A673 (cell line): ENCODE results near the gene RAD9B. TPM values are rescaled to one million over a fixed set of nuclear protein-coding genes. Genes with fewer than 3 reads are reported as not detected.

Source experiments
- BruUV-seq: library from RNA; stranded (reverse); fragments of 400-500 nt; replicated peaks from 2 replicates; lab custom pipeline; 2021; lab: Mats Ljungman, UMichigan
- CTCF ChIA-PET: fragments of 300-600 bp; sonication (Branson Sonifier 250); formaldehyde crosslinking; loops from one replicate; lab custom pipeline; 2022; ENCODE audit warnings: antibody characterized with exemption; lab: Charles Lee
- POLR2A ChIA-PET: fragments of 300-600 bp; sonication (Branson Sonifier 250); formaldehyde crosslinking; loops from one replicate; lab custom pipeline; 2022; ENCODE audit warnings: antibody characterized with exemption; ENCODE audit not compliant: low non-redundant PET; lab: Charles Lee
- DNase-seq: peaks from one replicate; pipeline ENCODE4 v3.0.0-alpha.2; 2015; ENCODE audit warnings: low spot score
- H3K27ac ChIP-seq: fragments of 200-600 bp; sonication (generic); 2 replicates; pipeline ENCODE4 v1.5.1; 2016; ENCODE audit warnings: mixed run types, low read depth, mild to moderate bottlenecking, mixed read lengths, antibody characterized with exemption, low read length; ENCODE audit not compliant: poor library complexity, severe bottlenecking
- H3K27me3 ChIP-seq: fragments of 200-600 bp; sonication (generic); replicated peaks from 2 replicates; pipeline ENCODE4 v1.6.1; 2017; ENCODE audit warnings: mixed run types, low read depth, mild to moderate bottlenecking, mixed read lengths, antibody characterized with exemption, low read length; ENCODE audit not compliant: insufficient read depth, poor library complexity
- H3K36me3 ChIP-seq: fragments of 200-600 bp; sonication (generic); 2 replicates; pipeline ENCODE4 v1.6.1; 2016; ENCODE audit warnings: mixed run types, mild to moderate bottlenecking, mixed read lengths, antibody characterized with exemption, low read length; ENCODE audit not compliant: insufficient read depth, poor library complexity, severe bottlenecking
- H3K4me1 ChIP-seq: fragments of 200-600 bp; sonication (generic); 2 replicates; pipeline ENCODE4 v1.6.1; 2017; ENCODE audit warnings: mixed run types, mild to moderate bottlenecking, mixed read lengths, antibody characterized with exemption, low read length; ENCODE audit not compliant: insufficient read depth, poor library complexity, severe bottlenecking
- H3K4me3 ChIP-seq: fragments of 200-600 bp; sonication (generic); 2 replicates; pipeline ENCODE4 v1.5.1; 2016; ENCODE audit warnings: low read depth, mixed run types, mild to moderate bottlenecking, mixed read lengths, low read length; ENCODE audit not compliant: poor library complexity, severe bottlenecking
- H3K9me3 ChIP-seq: fragments of 200-600 bp; sonication (generic); 2 replicates; pipeline ENCODE4 v1.6.1; 2016; ENCODE audit warnings: mixed run types, low read depth, mild to moderate bottlenecking, mixed read lengths, antibody characterized with exemption, low read length; ENCODE audit not compliant: poor library complexity, severe bottlenecking
- CTCF ChIP-seq: fragments of 300-800, 200-600 bp; sonication (generic); conservative IDR thresholded peaks from 2 replicates; pipeline ENCODE4 v1.5.1; 2017; ENCODE audit warnings: low read depth, mild to moderate bottlenecking, antibody characterized with exemption, low read length, moderate library complexity, mixed read lengths
- EZH2 ChIP-seq: fragments of 200-600 bp; sonication (generic); IDR thresholded peaks from 2 replicates; pipeline ENCODE4 v1.6.1; 2017; ENCODE audit warnings: borderline replicate concordance, low read depth, mild to moderate bottlenecking, mixed read lengths, antibody characterized with exemption, low read length; ENCODE audit not compliant: poor library complexity, severe bottlenecking
- intact Hi-C: fragments of 100-400 bp; cut with micrococcal nuclease; formaldehyde crosslinking; loops from one replicate; pipeline ENCODE4 v1.10.0; 2022; ENCODE audit not compliant: unreplicated experiment
- total RNA-seq: library from RNA; stranded (reverse); gene quantifications from 2 replicates; pipeline ENCODE4 v1.2.3, GENCODE V29; 2021

The RAD9B gene
- total RNA-seq, 1 experiment from 2014 or later = 0.28 TPM

- ChIA-PET POLR2A (no interaction called here), CTCF (no interaction called here)
- intact Hi-C loops = no loop called here
- no peak for DNase-seq
- no peak for TF ChIP-seq EZH2
- no peak for TF ChIP-seq CTCF
- H3K9me3 ChIP-seq = no peaks in the 10 kb centered on the region
- H3K27me3 ChIP-seq = no peaks in the 10 kb centered on the region
- H3K27ac ChIP-seq = no peak overlapping the region
- BruUV-seq = no TSS peak
- H3K4me1 ChIP-seq = peaks cover 8% of the 10 kb centered on the region
- peaks cover 54% of the 10 kb centered on the region for H3K36me3 ChIP-seq
- H3K4me3 ChIP-seq = no peak overlapping the region
Measured at GRCh38 chr12:110537605-110538409, 35.7 kb downstream of the RAD9B start.

GRCh38 chr12:110538869-110539622, 36.9 kb downstream of the RAD9B start:
- DNase-seq = no peak
- no peak overlapping the region for H3K4me3 ChIP-seq
- no peaks in the 10 kb centered on the region for H3K27me3 ChIP-seq
- ChIA-PET CTCF (no interaction called here), POLR2A (no interaction called here)
- BruUV-seq = no TSS peak
- no peaks in the 10 kb centered on the region for H3K9me3 ChIP-seq
- peaks cover 54% of the 10 kb centered on the region for H3K36me3 ChIP-seq
- intact Hi-C loops = no loop called here
- TF ChIP-seq EZH2 (no peak), CTCF (no peak)
- H3K4me1 ChIP-seq = peaks cover 21% of the 10 kb centered on the region
- H3K27ac ChIP-seq = no peak overlapping the region

- DNase-seq = no peak
- H3K27ac ChIP-seq = no peak overlapping the region
Measured at GRCh38 chr12:110540048-110540447, 37.9 kb downstream of the RAD9B start.

More at GRCh38 chr12:110540048-110540447, 37.9 kb downstream of the RAD9B start:
- ChIA-PET CTCF (no interaction called here), POLR2A (no interaction called here)
- H3K9me3 ChIP-seq = no peaks in the 10 kb centered on the region
- BruUV-seq = no TSS peak
- intact Hi-C loops = no loop called here
- peaks cover 45% of the 10 kb centered on the region for H3K36me3 ChIP-seq
- no peaks in the 10 kb centered on the region for H3K27me3 ChIP-seq
- TF ChIP-seq EZH2 (no peak), CTCF (no peak)
- H3K4me3 ChIP-seq = no peak overlapping the region
- peaks cover 25% of the 10 kb centered on the region for H3K4me1 ChIP-seq
